ENCODE measurements around the gene C4orf50. TPM values are rescaled to one million over a fixed set of nuclear protein-coding genes. Genes with fewer than 3 reads are reported as not detected.

C4orf50 gene
- total and polyA plus RNA-seq, 2 experiments from 2014 or later = 0.06 to 0.31 TPM

DNA sequence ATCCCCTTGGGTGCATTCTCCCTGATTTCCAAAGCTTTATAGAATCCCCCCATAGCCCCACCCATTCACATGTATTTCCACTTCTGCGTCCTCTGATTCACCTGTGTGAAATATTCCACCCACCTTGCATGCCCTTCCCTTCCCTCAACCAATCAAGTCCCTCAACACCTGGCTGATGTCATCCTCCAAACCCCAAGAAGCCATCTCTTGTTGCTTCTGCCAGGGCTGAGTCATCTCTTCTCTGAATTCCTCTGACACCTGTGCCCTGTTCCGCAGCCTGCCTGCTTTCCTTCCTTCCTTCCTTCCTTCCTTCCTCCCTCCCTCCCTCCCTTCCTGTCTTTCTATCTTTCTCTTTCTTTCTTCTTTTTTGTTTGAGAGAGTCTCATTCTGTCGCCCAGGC, 135.3 kb downstream of the C4orf50 start (continued):
- TF ChIP-seq ZNF462 (CRISPR knock-in tag; IDR thresholded peaks at IDR 0.05) (no peak), JUNB (IDR thresholded peaks at IDR 0.05; ENCODE audit: unreplicated experiment) (no peak)

GRCh38 chr4:5881340-5881739, 136.9 kb downstream of the C4orf50 start:
- Histone ChIP-seq H3K9me2 (ENCODE audit: insufficient read depth) (no peaks in the 10 kb centered on the region), H3K4me3 (no peak overlapping the region), H3K4me2 (no peak overlapping the region), H3K4me1 (ENCODE audit: insufficient read depth) (peaks cover 36% of the 10 kb centered on the region), H3F3A (replicated peaks; ENCODE audit: low read depth) (0 out of 2 replicates have a peak, but pooled peaks cover 1% of the 10 kb centered on the region), H3K27ac (ENCODE audit: low read depth) (no peak overlapping the region), H2AFZ (no peak overlapping the region), H3K36me3 (ENCODE audit: insufficient read depth) (no peaks in the 10 kb centered on the region), H3K27me3 (ENCODE audit: insufficient read depth) (no peaks in the 10 kb centered on the region), H3K79me2 (replicated peaks; ENCODE audit: insufficient read depth) (peaks cover 100% of the 10 kb centered on the region), H4K20me1 (replicated peaks; ENCODE audit: insufficient read depth) (peaks cover 100% of the 10 kb centered on the region)
- no peak overlapping the region for H3K4me3 Mint-ChIP-seq
- H3K36me3 Mint-ChIP-seq (ENCODE audit: low read depth) = no peaks in the 10 kb centered on the region
- peaks cover 46% of the 10 kb centered on the region for H3K4me1 Mint-ChIP-seq
- ATAC-seq = peak; percentile 82
- no peak for TF ChIP-seq ZNF114 (CRISPR knock-in tag; IDR thresholded peaks at IDR 0.05)
- TF ChIP-seq REST (IDR thresholded peaks at IDR 0.05; ENCODE audit: unreplicated experiment) = peak; percentile 82
- H3K27ac Mint-ChIP-seq = no peak overlapping the region
- H3K9me3 Mint-ChIP-seq = no peaks in the 10 kb centered on the region
- peaks cover 3% of the 10 kb centered on the region for H3K27me3 Mint-ChIP-seq (ENCODE audit: insufficient read depth, low read depth, poor library complexity)
- peak; percentile 59 for DNase-seq (ENCODE audit: low spot score)

Measured in GM23338 (cell line).